PC-3 (cell line): ENCODE measurements around the gene OR10J1.

ENCODE experiments used
- CTCF ChIP-seq: fragments of 300-600 bp; sonication (generic); conservative IDR thresholded peaks from 2 replicates; pipeline ENCODE4 v1.5.1; 2017; ENCODE audit warnings: antibody characterized with exemption, low read depth, mild to moderate bottlenecking, low read length
- EZH2 ChIP-seq: fragments of 300-600 bp; sonication (generic); IDR thresholded peaks from one replicate; pipeline ENCODE4 v1.6.1; 2017; ENCODE audit warnings: antibody characterized with exemption, mild to moderate bottlenecking, low read length; ENCODE audit not compliant: unreplicated experiment
- EZH2phosphoT487 ChIP-seq: fragments of 300-600 bp; sonication (generic); IDR thresholded peaks from 2 replicates; pipeline ENCODE4 v1.6.1; 2018; ENCODE audit warnings: mild to moderate bottlenecking, antibody characterized with exemption, low read length, borderline replicate concordance

DNA sequence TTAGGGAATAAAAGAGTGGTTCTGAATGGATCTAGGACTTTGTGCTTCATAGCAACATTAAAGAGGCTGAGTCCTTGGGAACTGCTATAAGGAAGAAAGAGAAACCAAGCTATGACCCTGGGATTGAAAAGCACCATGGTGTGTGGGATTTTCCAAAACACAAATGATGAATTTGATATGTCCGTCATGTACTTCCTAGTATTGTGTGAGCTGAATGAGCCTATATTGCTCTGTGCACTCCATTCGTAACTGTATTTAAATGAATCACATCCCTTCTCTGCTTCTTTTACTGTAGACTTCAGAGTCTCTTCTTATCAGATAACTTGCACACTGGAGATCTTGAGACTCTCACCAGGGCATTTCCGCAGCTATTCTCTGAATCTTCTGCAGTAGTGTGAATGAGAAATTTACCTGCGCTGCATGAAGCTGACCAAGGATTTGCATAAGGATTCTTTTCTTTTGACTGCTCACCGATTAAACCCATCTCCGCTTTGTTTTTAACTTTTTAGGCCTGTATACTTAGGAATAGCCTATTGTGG, 30.6 kb upstream of the OR10J1 start:
- no peak for TF ChIP-seq CTCF
- no peak for TF ChIP-seq EZH2
- no peak for TF ChIP-seq EZH2phosphoT487
